Panc1 (cell line): ENCODE data around the gene SRSF7. TPM values are rescaled to one million over a fixed set of nuclear protein-coding genes. Genes with fewer than 3 reads are reported as not detected.

ENCODE experiments used
- ATAC-seq: fragments of 200-7000 bp; cut with Tn5 transposase; 2 replicates; pipeline ENCODE4 v1.9.1; 2020; ENCODE audit warnings: mild to moderate bottlenecking, moderate library complexity
- BruUV-seq: library from RNA; stranded (reverse); fragments of 400-500 nt; replicated peaks from 2 replicates; lab custom pipeline; 2021; lab: Mats Ljungman, UMichigan
- CTCF ChIA-PET: fragments of 300-600 bp; sonication (Branson Sonifier 250); formaldehyde crosslinking; loops from one replicate; lab custom pipeline; 2022; ENCODE audit warnings: antibody characterized with exemption; lab: Charles Lee
- POLR2A ChIA-PET: fragments of 300-600 bp; sonication (Branson Sonifier 250); formaldehyde crosslinking; loops from one replicate; lab custom pipeline; 2022; ENCODE audit warnings: antibody characterized with exemption; lab: Charles Lee
- DNase-seq: peaks from one replicate; pipeline ENCODE4 v3.0.0-alpha.2; 2010; ENCODE audit warnings: low read depth, low spot score
- H3K27ac ChIP-seq: 2 replicates; pipeline ENCODE4 v1.5.1; 2011; ENCODE audit warnings: mild to moderate bottlenecking, low read length, inconsistent platforms
- H3K27me3 ChIP-seq: fragments of 200-500 bp; sonication (Bioruptor generic); 2 replicates; pipeline ENCODE4 v1.6.0; 2014; ENCODE audit warnings: low read length, inconsistent platforms; ENCODE audit not compliant: control insufficient read depth, insufficient read depth
- H3K36me3 ChIP-seq: fragments of 200-500 bp; sonication (Bioruptor generic); 2 replicates; pipeline ENCODE4 v1.5.1; 2014; ENCODE audit warnings: inconsistent platforms, mild to moderate bottlenecking, low read length, moderate library complexity; ENCODE audit not compliant: control insufficient read depth, insufficient read depth
- H3K4me1 ChIP-seq: 2 replicates; pipeline ENCODE4 v1.5.1; 2011; ENCODE audit warnings: inconsistent platforms, mild to moderate bottlenecking, low read length, moderate library complexity; ENCODE audit not compliant: control insufficient read depth, insufficient read depth
- H3K4me3 ChIP-seq, 2 experiments: 2 replicates each; pipeline ENCODE4 v1.5.1; 2011 to 2012; ENCODE audit warnings: low read depth in 2 of 2, low read length in 2 of 2, mild to moderate bottlenecking in 2 of 2, inconsistent platforms in 1 of 2, moderate library complexity in 1 of 2
- H3K9me3 ChIP-seq: fragments of 200-500 bp; sonication (Bioruptor generic); 2 replicates; pipeline ENCODE4 v1.5.1; 2014; ENCODE audit warnings: low read depth, mild to moderate bottlenecking, inconsistent platforms, low read length, moderate library complexity; ENCODE audit not compliant: control insufficient read depth, insufficient read depth
- CTCF ChIP-seq: fragments of 450-650 bp; IDR thresholded peaks from 2 replicates; pipeline ENCODE4 v1.5.1; 2017; ENCODE audit warnings: mild to moderate bottlenecking
- POLR2AphosphoS5 ChIP-seq: IDR thresholded peaks from 2 replicates; pipeline ENCODE4 v1.6.1; 2012; ENCODE audit warnings: mild to moderate bottlenecking, low read depth, low read length, moderate library complexity
- REST ChIP-seq, 2 experiments: IDR thresholded peaks; 2 replicates each; pipeline ENCODE4 v1.6.1; 2011 to 2012; ENCODE audit warnings: low read depth in 2 of 2, control low read depth in 1 of 2, low read length in 1 of 2, mild to moderate bottlenecking in 1 of 2, moderate library complexity in 1 of 2; ENCODE audit not compliant: insufficient read depth in 1 of 2
- SIN3A ChIP-seq: IDR thresholded peaks from 2 replicates; pipeline ENCODE4 v1.6.1; 2012; ENCODE audit warnings: low read depth, mild to moderate bottlenecking, low read length, moderate library complexity, borderline replicate concordance; ENCODE audit not compliant: insufficient read depth
- TCF7L2 ChIP-seq: IDR thresholded peaks from 2 replicates; pipeline ENCODE4 v1.6.1; 2011; ENCODE audit warnings: mild to moderate bottlenecking, low read depth, low read length, inconsistent platforms
- in situ Hi-C: cut with HindIII; loops from 2 replicates; pipeline ENCODE4 v1.10.0; 2016; ENCODE audit warnings: low sequenced_read_pairs, low pct_unique_long_range_greater_than_20kb
- intact Hi-C: fragments of 100-400 bp; cut with micrococcal nuclease; formaldehyde crosslinking; loops from one replicate; pipeline ENCODE4 v1.10.0; 2022; ENCODE audit not compliant: unreplicated experiment
- total RNA-seq: library from RNA; stranded (reverse); gene quantifications from one replicate; pipeline ENCODE4 v1.2.1, GENCODE V29; 2021; ENCODE audit not compliant: unreplicated experiment

SRSF7 gene
- total RNA-seq, 1 experiment from 2014 or later, result 220 TPM

DNA sequence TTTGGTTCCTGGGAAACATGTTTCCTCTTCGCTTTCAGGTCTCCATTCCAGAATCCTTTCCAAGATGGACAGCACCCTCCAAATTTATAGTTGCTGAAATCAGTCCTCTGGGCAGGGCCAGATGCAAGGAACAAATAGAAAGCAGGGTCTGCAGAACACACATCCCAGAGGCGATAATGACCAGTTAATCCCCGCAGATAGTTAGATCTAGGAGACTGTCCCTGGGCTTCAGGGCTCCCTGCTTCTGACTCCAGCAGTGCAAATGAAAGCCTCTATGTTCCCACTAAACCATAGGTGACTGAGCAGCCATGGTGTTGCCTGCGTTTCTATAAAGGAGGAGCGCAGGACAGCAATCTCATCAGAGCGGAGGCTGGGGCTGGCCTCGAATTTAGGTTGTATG, 38.7 kb downstream of the SRSF7 start:
- H3K36me3 ChIP-seq, result no peaks in the 10 kb centered on the region
- H3K4me1 ChIP-seq, result no peaks in the 10 kb centered on the region
- ATAC-seq (no peak), DNase-seq (no peak)
- POLR2A ChIA-PET, result no interaction called here
- in situ Hi-C loops (no loop called here), intact Hi-C loops (no loop called here)
- no peak overlapping the region for H3K4me3 ChIP-seq
- no TSS peak for BruUV-seq
- no peaks in the 10 kb centered on the region for H3K9me3 ChIP-seq
- no peak for TF ChIP-seq SIN3A
- no peak for TF ChIP-seq POLR2AphosphoS5
- no peak for TF ChIP-seq REST (IDR thresholded peaks at IDR 0.05; ENCODE audit: insufficient read depth in 1 of 2, low read depth in 2 of 2, low read length in 1 of 2)
- TF ChIP-seq TCF7L2, result no peak
- TF ChIP-seq CTCF, result no peak
- H3K27ac ChIP-seq, result no peak overlapping the region
- CTCF ChIA-PET, result no interaction called here
- no peaks in the 10 kb centered on the region for H3K27me3 ChIP-seq

- ChIA-PET CTCF (no interaction called here), POLR2A (no interaction called here)
- Histone ChIP-seq H3K4me3 (no peak overlapping the region), H3K27me3 (no peaks in the 10 kb centered on the region), H3K27ac (no peak overlapping the region), H3K4me1 (no peaks in the 10 kb centered on the region), H3K36me3 (no peaks in the 10 kb centered on the region), H3K9me3 (no peaks in the 10 kb centered on the region)
- in situ Hi-C loops, result no loop called here
- intact Hi-C loops, result no loop called here
- DNase-seq (no peak), ATAC-seq (no peak)
- no peak for TF ChIP-seq TCF7L2
- TF ChIP-seq REST (IDR thresholded peaks at IDR 0.05; ENCODE audit: insufficient read depth in 1 of 2, low read depth in 2 of 2, low read length in 1 of 2), result no peak
- no peak for TF ChIP-seq SIN3A
- TF ChIP-seq POLR2AphosphoS5, result no peak
- no peak for TF ChIP-seq CTCF
- BruUV-seq, result no TSS peak
These were observed 39.6 kb downstream of the SRSF7 start for GRCh38 chr2:38711558-38711957.
